SK-N-SH (cell line): ENCODE results near the gene ZNF444. TPM values are rescaled to one million over a fixed set of nuclear protein-coding genes. Genes with fewer than 3 reads are reported as not detected.

Source experiments
- CTCF ChIA-PET: fragments of 300-600, 350-600 bp; formaldehyde crosslinking; extraction: SDS; loops from one replicate; lab custom pipeline; 2021; lab: Yijun Ruan, JAX
- POLR2A ChIA-PET: fragments of 350-600 bp; sonication (Branson Sonifier 250); formaldehyde crosslinking; extraction: SDS; loops from one replicate; lab custom pipeline; 2020; ENCODE audit warnings: antibody characterized with exemption, inconsistent platforms; lab: Yijun Ruan, JAX
- DNase-seq: peaks from one replicate; pipeline ENCODE4 v3.0.0; 2012
- H2AFZ ChIP-seq: fragments of 200-600 bp; sonication (generic); 2 replicates; pipeline ENCODE4 v1.8.1; 2016; ENCODE audit warnings: antibody characterized with exemption, mild to moderate bottlenecking, low read depth
- H3F3A ChIP-seq: fragments of 200-600 bp; sonication (generic); replicated peaks from 2 replicates; pipeline ENCODE3; 2016; ENCODE audit warnings: antibody characterized with exemption, mild to moderate bottlenecking; ENCODE audit not compliant: insufficient read depth
- H3K27ac ChIP-seq, 2 experiments: fragments of 200-500 bp in 1 of 2; fragments of 200-600 bp in 1 of 2; sonication (Bioruptor generic) in 1 of 2; sonication (generic), shearing (Covaris generic) in 1 of 2; 2 replicates each; pipeline versions ENCODE4 v1.5.1 to v1.6.1; 2014 to 2016; ENCODE audit warnings: low read depth in 2 of 2, inconsistent platforms in 1 of 2, low read length in 1 of 2, mild to moderate bottlenecking in 1 of 2, mixed read lengths in 1 of 2
- H3K27me3 ChIP-seq: fragments of 200-600 bp; sonication (generic), shearing (Covaris generic); 2 replicates; pipeline ENCODE4 v1.6.1; 2016; ENCODE audit warnings: mixed run types; ENCODE audit not compliant: insufficient read depth
- H3K36me3 ChIP-seq, 2 experiments: fragments of 200-500 bp in 1 of 2; fragments of 200-600 bp in 1 of 2; sonication (Bioruptor generic) in 1 of 2; sonication (generic) in 1 of 2; replicated peaks in 1 of 2; 2 replicates each; pipeline versions ENCODE3 to v1.5.1; 2014 to 2016; ENCODE audit warnings: low read length in 1 of 2, mild to moderate bottlenecking in 1 of 2; ENCODE audit not compliant: insufficient read depth in 2 of 2, control insufficient read depth in 1 of 2
- H3K4me1 ChIP-seq, 2 experiments: fragments of 200-500 bp in 1 of 2; fragments of 200-600 bp in 1 of 2; sonication (Bioruptor generic) in 1 of 2; sonication (generic), shearing (Covaris generic) in 1 of 2; 2 replicates each; pipeline versions ENCODE4 v1.5.1 to v1.6.1; 2014 to 2016; ENCODE audit warnings: low read depth in 1 of 2, low read length in 1 of 2, mixed run types in 1 of 2; ENCODE audit not compliant: insufficient read depth in 2 of 2, control insufficient read depth in 1 of 2
- H3K4me2 ChIP-seq: fragments of 200-600 bp; sonication (generic), shearing (Covaris generic); 2 replicates; pipeline ENCODE4 v1.6.1; 2017; ENCODE audit warnings: mixed run types
- H3K4me3 ChIP-seq, 2 experiments: fragments of 200-500 bp in 1 of 2; fragments of 200-600 bp in 1 of 2; sonication (Bioruptor generic) in 1 of 2; sonication (generic), shearing (Covaris generic) in 1 of 2; 2 replicates each; pipeline versions ENCODE4 v1.5.1 to v1.8.1; 2014 to 2016; ENCODE audit warnings: low read depth in 2 of 2, inconsistent platforms in 1 of 2, low read length in 1 of 2, mild to moderate bottlenecking in 1 of 2, mixed read lengths in 1 of 2, moderate library complexity in 1 of 2
- H3K79me2 ChIP-seq: fragments of 200-600 bp; sonication (generic); 2 replicates; pipeline ENCODE4 v1.8.1; 2017; ENCODE audit warnings: mild to moderate bottlenecking; ENCODE audit not compliant: insufficient read depth
- H3K9ac ChIP-seq: fragments of 200-600 bp; sonication (generic); 2 replicates; pipeline ENCODE4 v1.6.1; 2017; ENCODE audit warnings: mixed run types
- H3K9me2 ChIP-seq: fragments of 200-600 bp; sonication (generic); 2 replicates; pipeline ENCODE4 v1.6.1; 2017; ENCODE audit warnings: mixed run types
- H3K9me3 ChIP-seq: fragments of 200-600 bp; sonication (generic); 2 replicates; pipeline ENCODE4 v1.6.1; 2017; ENCODE audit warnings: mixed run types, mild to moderate bottlenecking, moderate library complexity
- H4K20me1 ChIP-seq: fragments of 200-600 bp; sonication (generic); 2 replicates; pipeline ENCODE4 v1.6.1; 2017; ENCODE audit warnings: mild to moderate bottlenecking, mixed run types; ENCODE audit not compliant: insufficient read depth
- CHD2 ChIP-seq: fragments of 150-350 bp; IDR thresholded peaks from 2 replicates; pipeline ENCODE4 v1.6.1; 2018; ENCODE audit warnings: low read length; ENCODE audit not compliant: partially characterized antibody
- EZH2phosphoT487 ChIP-seq: fragments of 200-600 bp; sonication (generic); IDR thresholded peaks from 2 replicates; pipeline ENCODE4 v1.6.1; 2017; ENCODE audit warnings: low read depth, mixed run types, mild to moderate bottlenecking, antibody characterized with exemption, moderate library complexity, borderline replicate concordance
- FOXJ3 ChIP-seq: sonication (generic); formaldehyde crosslinking; IDR thresholded peaks from 2 replicates; pipeline ENCODE4 v1.5.1; 2020; ENCODE audit warnings: mild to moderate bottlenecking, missing genetic modification reagents
- NFIC ChIP-seq: IDR thresholded peaks from 2 replicates; pipeline ENCODE4 v1.4.0; 2012; ENCODE audit warnings: borderline replicate concordance
- REST ChIP-seq: IDR thresholded peaks from 2 replicates; pipeline ENCODE4 v1.6.1; 2012; ENCODE audit warnings: mild to moderate bottlenecking, low read depth, low read length, moderate library complexity
- RFX5 ChIP-seq: IDR thresholded peaks from 2 replicates; pipeline ENCODE4 v1.6.1; 2012; ENCODE audit warnings: mild to moderate bottlenecking, improper control_type of control experiment, low read length
- SIN3A ChIP-seq: IDR thresholded peaks from 2 replicates; pipeline ENCODE4 v1.6.1; 2012; ENCODE audit warnings: low read depth, mild to moderate bottlenecking, low read length, moderate library complexity, borderline replicate concordance
- TAF1 ChIP-seq: IDR thresholded peaks from 2 replicates; pipeline ENCODE4 v1.6.1; 2012; ENCODE audit warnings: low read depth, mild to moderate bottlenecking, low read length, moderate library complexity, borderline replicate concordance
- TCF12 ChIP-seq: IDR thresholded peaks from 2 replicates; pipeline ENCODE4 v1.4.0; 2012
- USF2 ChIP-seq: fragments of 150-350 bp; IDR thresholded peaks from 2 replicates; pipeline ENCODE4 v1.6.1; 2017; ENCODE audit warnings: antibody characterized with exemption, low read length, low read depth, borderline replicate concordance
- WGBS: methylation state at CpG from one replicate; pipeline ENCODE4 v1.1.6; 2017; ENCODE audit warnings: low lambda C conversion rate; 5-methylcytosine and 5-hydroxymethylcytosine counted together
- polyA plus RNA-seq, 3 experiments: library from polyadenylated mRNA; depleted of rRNA; stranded (reverse); fragments of >200 nt; gene quantifications; 2 replicates each; pipeline ENCODE4 v1.2.3, GENCODE V29; 2012
- TF ChIP-seq, protein P1 (sequence below): IDR thresholded peaks from 2 replicates; pipeline ENCODE4 v1.4.0; 2012; ENCODE audit warnings: low read depth, borderline replicate concordance
- TF ChIP-seq, protein P2 (sequence below): IDR thresholded peaks from 2 replicates; pipeline ENCODE4; 2012

ZNF444 gene
- polyA plus RNA-seq, 1 of the 3 experiments (the other 2 are of a cell fraction) = 23.2 TPM

- H3K79me2 ChIP-seq = peaks cover 59% of the 10 kb centered on the region
- H3K4me3 ChIP-seq = no peak overlapping the region; a peak in 1 of 4 replicates
- H3K27me3 ChIP-seq = no peaks in the 10 kb centered on the region
- H3K27ac ChIP-seq = no peak overlapping the region; a peak in 1 of 4 replicates
- H3K4me2 ChIP-seq = no peak overlapping the region
- TF ChIP-seq, protein P1, sequence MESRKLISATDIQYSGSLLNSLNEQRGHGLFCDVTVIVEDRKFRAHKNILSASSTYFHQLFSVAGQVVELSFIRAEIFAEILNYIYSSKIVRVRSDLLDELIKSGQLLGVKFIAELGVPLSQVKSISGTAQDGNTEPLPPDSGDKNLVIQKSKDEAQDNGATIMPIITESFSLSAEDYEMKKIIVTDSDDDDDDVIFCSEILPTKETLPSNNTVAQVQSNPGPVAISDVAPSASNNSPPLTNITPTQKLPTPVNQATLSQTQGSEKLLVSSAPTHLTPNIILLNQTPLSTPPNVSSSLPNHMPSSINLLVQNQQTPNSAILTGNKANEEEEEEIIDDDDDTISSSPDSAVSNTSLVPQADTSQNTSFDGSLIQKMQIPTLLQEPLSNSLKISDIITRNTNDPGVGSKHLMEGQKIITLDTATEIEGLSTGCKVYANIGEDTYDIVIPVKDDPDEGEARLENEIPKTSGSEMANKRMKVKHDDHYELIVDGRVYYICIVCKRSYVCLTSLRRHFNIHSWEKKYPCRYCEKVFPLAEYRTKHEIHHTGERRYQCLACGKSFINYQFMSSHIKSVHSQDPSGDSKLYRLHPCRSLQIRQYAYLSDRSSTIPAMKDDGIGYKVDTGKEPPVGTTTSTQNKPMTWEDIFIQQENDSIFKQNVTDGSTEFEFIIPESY = no peak
- TF ChIP-seq RFX5 (no peak), SIN3A (no peak), USF2 (no peak), TCF12 (no peak), EZH2phosphoT487 (no peak), NFIC (no peak), TAF1 (no peak), CHD2 (no peak)
- DNase-seq = no peak
- POLR2A ChIA-PET = no interaction called here
- peaks cover 67% of the 10 kb centered on the region for H4K20me1 ChIP-seq
- H3K9ac ChIP-seq = no peak overlapping the region
- CTCF ChIA-PET = interaction anchor here (1.8 kb wide), 1 partner anchor 12 kb away, joined by 7 read pairs; no protein-coding TSS in a partner anchor
- peaks cover 3 to 32% of the 10 kb centered on the region in 2 experiments for H3K36me3 ChIP-seq
- 98% methylated on average over 32 of the region's 32 CpGs for WGBS
- no peak overlapping the region for H2AFZ ChIP-seq
- H3K4me1 ChIP-seq = no peaks in the 10 kb centered on the region; a peak in 1 of 4 replicates
- H3K9me3 ChIP-seq = no peaks in the 10 kb centered on the region
- no peaks in the 10 kb centered on the region for H3F3A ChIP-seq
- no peaks in the 10 kb centered on the region for H3K9me2 ChIP-seq
Measured at GRCh38 chr19:56092685-56093631, 48.1 kb upstream of the ZNF444 start.

- Histone ChIP-seq H3K9ac (no peak overlapping the region), H3K9me3 (no peaks in the 10 kb centered on the region), H3K27ac (no peak overlapping the region), H3F3A (no peaks in the 10 kb centered on the region), H3K79me2 (peaks cover 64% of the 10 kb centered on the region), H3K4me2 (no peak overlapping the region), H3K9me2 (no peaks in the 10 kb centered on the region), H3K4me1 (no peaks in the 10 kb centered on the region; a peak in 1 of 4 replicates), H4K20me1 (peaks cover 67% of the 10 kb centered on the region), H3K36me3 (peaks cover 3 to 29% of the 10 kb centered on the region in 2 experiments), H3K27me3 (no peaks in the 10 kb centered on the region), H2AFZ (no peak overlapping the region), H3K4me3 (no peak overlapping the region)
- ChIA-PET POLR2A (no interaction called here), CTCF (interaction anchor here (2.2 kb wide), 1 partner anchor 13 kb away, joined by 8 read pairs; no protein-coding TSS in a partner anchor)
- no peak for DNase-seq
- 78% methylated on average over 9 of the region's 9 CpGs for WGBS
- TF ChIP-seq FOXJ3 (CRISPR knock-in tag) (no peak), REST (no peak)
- TF ChIP-seq, protein P2, sequence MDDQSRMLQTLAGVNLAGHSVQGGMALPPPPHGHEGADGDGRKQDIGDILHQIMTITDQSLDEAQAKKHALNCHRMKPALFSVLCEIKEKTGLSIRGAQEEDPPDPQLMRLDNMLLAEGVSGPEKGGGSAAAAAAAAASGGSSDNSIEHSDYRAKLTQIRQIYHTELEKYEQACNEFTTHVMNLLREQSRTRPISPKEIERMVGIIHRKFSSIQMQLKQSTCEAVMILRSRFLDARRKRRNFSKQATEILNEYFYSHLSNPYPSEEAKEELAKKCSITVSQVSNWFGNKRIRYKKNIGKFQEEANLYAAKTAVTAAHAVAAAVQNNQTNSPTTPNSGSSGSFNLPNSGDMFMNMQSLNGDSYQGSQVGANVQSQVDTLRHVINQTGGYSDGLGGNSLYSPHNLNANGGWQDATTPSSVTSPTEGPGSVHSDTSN = no peak
Measured at GRCh38 chr19:56094449-56094848, 46.6 kb upstream of the ZNF444 start.
